Spleen (tissue), 7 donors: ENCODE results near the gene SPTAN1.
A peak's percentile ranks its signal among the peaks of the same experiment; 100 is the strongest.

ENCODE experiments used
- CTCF ChIP-seq, 11 experiments: fragments of 200-600 bp in 7 of 11; fragments of 450-650 bp in 4 of 11; sonication (generic) in 4 of 11; IDR thresholded peaks in 8 of 11; conservative IDR thresholded peaks in 3 of 11; 1 replicate in 7 of 11; 2 replicates in 4 of 11; pipeline versions ENCODE4 v1.4.0 to v1.8.0; 2016 to 2021; ENCODE audit warnings: antibody characterized with exemption in 11 of 11, inconsistent platforms in 4 of 11, mild to moderate bottlenecking in 1 of 11
- POLR2A ChIP-seq, 3 donors: fragments of 450-650 bp; IDR thresholded peaks; one replicate each; pipeline ENCODE4 v1.5.1; 2017; ENCODE audit warnings: antibody characterized with exemption in 3 of 3, mild to moderate bottlenecking in 1 of 3
- POLR2AphosphoS5 ChIP-seq, 3 donors: sonication (generic); formaldehyde crosslinking; IDR thresholded peaks; one replicate each; pipeline ENCODE4 v1.5.1; 2017; ENCODE audit warnings: antibody characterized with exemption in 3 of 3
- donor health status: DM: no; HTN: no; CAD: no; lungs with moderate emphysema.
- donor health status: DM: no; HTN: no; CAD: no.
- donor health status: DM: no; HTN: no; CAD: no.

- no peak for TF ChIP-seq CTCF (IDR thresholded peaks at IDR 0.05 in 8 of 11, conservative IDR thresholded peaks at IDR 0.05 in 3 of 11)
- no peak for TF ChIP-seq POLR2A (IDR thresholded peaks at IDR 0.05)
- TF ChIP-seq POLR2AphosphoS5 (IDR thresholded peaks at IDR 0.05): peak; percentile 74 to 82 (median 78)
Observed at GRCh38 chr9:128636556-128637530, 84.5 kb downstream of the SPTAN1 start.
